Kidney epithelial cell (primary cell): ENCODE results near the gene KAT2A. TPM values are rescaled to one million over a fixed set of nuclear protein-coding genes. Genes with fewer than 3 reads are reported as not detected.

Experiments
- DNase-seq: peaks from one replicate; pipeline ENCODE4 v3.0.0-alpha.2; 2010; ENCODE audit warnings: low read depth
- H3K27me3 ChIP-seq: 2 replicates; pipeline ENCODE4 v1.6.0; 2011; ENCODE audit warnings: low read length; ENCODE audit not compliant: control insufficient read depth, insufficient read depth
- H3K36me3 ChIP-seq: 2 replicates; pipeline ENCODE4 v1.5.1; 2011; ENCODE audit warnings: low read length; ENCODE audit not compliant: control insufficient read depth, insufficient read depth
- H3K4me3 ChIP-seq: 2 replicates; pipeline ENCODE4 v1.5.1; 2011; ENCODE audit warnings: low read depth, mild to moderate bottlenecking, control low read depth, low read length
- total RNA-seq: library from RNA; depleted of rRNA; stranded (reverse); fragments of >200 nt; gene quantifications from 2 replicates; pipeline ENCODE4 v1.2.3, GENCODE V29; 2015
- TF ChIP-seq, protein P1 (sequence below): IDR thresholded peaks from 2 replicates; pipeline ENCODE4 v1.5.1; 2011; ENCODE audit warnings: mild to moderate bottlenecking, moderate library complexity, low read length, control low read depth, inconsistent platforms; ENCODE audit not compliant: insufficient read depth, poor library complexity, severe bottlenecking

Gene KAT2A
- total RNA-seq, 1 donor from 2014 or later: 22.2 TPM

DNA sequence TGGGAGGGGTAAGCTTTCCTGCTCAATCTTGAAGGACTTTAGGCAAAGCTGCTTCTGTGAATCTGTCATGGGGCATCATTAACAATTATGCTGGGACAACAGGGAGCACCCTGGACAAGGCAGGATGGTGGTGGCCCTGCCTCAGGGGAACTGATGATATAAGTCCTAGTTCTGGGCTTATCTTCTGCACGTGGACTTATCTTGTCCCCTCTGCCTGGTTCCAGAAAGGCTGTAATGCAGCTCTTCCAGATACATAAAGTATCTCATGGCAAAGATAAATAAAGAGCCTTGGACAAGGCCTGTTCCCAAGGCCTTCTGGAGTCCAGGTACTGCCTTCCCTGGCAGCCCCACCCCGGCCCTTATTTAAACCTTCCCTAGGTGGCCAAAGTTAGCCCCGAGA lies 16.9 kb downstream of the KAT2A start:
- Histone ChIP-seq H3K4me3 (no peak overlapping the region), H3K27me3 (no peaks in the 10 kb centered on the region), H3K36me3 (no peaks in the 10 kb centered on the region)
- TF ChIP-seq, protein P1, sequence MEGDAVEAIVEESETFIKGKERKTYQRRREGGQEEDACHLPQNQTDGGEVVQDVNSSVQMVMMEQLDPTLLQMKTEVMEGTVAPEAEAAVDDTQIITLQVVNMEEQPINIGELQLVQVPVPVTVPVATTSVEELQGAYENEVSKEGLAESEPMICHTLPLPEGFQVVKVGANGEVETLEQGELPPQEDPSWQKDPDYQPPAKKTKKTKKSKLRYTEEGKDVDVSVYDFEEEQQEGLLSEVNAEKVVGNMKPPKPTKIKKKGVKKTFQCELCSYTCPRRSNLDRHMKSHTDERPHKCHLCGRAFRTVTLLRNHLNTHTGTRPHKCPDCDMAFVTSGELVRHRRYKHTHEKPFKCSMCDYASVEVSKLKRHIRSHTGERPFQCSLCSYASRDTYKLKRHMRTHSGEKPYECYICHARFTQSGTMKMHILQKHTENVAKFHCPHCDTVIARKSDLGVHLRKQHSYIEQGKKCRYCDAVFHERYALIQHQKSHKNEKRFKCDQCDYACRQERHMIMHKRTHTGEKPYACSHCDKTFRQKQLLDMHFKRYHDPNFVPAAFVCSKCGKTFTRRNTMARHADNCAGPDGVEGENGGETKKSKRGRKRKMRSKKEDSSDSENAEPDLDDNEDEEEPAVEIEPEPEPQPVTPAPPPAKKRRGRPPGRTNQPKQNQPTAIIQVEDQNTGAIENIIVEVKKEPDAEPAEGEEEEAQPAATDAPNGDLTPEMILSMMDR: no peak
- DNase-seq: no peak

DNA sequence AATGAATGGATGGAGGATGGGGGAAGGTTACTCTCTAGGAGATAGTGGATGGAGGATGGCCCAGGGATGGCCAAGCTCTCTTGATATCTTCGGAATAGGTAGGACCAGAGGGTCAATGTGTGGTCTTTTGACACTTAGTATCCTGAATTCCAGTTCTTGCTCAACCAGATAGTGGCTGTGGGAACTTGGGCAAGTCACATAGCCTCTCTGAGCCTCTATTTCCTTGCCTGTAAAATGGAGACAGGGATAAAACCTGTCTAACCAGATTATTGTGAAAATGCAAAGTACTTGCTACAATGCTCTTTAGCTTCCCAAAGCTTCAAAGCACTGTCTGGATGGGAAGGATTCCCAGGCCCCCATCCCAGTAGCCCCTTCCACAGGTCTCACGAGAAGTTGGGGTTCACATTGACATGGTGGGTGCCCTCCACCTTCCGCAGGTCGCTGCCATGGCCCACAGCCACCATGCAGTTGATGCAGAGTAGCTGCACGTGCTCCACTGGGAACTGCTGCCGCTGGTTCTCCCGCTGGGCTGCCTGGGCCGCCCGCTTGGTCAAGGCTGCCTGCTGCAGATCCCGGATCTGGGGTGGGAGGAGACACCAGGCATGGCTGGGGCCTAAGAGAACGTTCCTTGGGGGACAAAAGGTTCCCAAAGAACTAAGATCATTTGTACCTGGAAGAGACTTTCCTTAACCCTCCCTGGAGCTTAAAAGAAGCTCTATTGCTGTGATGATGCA lies 17.8 kb downstream of the KAT2A start:
- H3K4me3 ChIP-seq: no peak overlapping the region
- TF ChIP-seq, protein P1: no peak
- H3K27me3 ChIP-seq: peaks cover 3% of the 10 kb centered on the region
- no peaks in the 10 kb centered on the region for H3K36me3 ChIP-seq
- DNase-seq: no peak

DNA sequence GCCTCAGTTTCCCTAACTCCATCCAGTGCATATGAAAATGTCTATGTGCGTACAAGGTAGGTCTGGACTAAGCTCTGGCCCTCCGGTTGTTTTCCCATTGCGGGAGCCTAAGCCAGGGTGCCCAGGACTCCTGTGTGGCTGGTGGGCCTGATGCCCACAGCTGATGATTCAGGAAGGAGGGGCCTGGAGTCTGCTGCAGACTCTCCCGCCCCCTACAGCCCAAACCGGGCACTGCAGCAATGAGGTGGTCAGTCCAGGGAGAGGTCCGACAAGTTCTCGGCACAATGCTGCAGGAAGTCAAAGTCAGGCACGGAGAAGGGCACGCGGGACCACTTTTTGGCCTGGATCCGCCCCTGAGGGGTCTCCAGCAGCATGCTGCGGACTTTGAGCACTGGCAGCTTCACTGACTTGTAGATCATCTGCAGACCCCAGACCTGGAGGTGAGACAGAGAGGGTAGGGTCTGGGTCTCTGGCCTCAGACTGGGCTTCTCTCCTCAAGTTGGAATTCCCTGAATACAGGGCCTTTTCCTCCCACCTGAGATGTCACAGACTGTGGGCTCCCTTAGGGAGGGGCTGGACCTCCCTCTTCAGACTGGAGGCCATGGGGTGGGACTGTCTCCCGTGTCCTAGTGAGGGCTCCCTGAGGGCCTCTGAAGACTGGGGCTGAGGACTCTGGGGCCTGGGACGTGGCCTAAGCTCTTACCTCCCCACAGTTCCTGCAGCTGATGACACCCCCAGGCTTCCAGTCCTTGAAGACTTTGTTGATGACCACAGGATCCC lies 19.5 kb downstream of the KAT2A start:
- TF ChIP-seq, protein P1: peak; percentile 96
- peaks cover 18% of the 10 kb centered on the region for H3K27me3 ChIP-seq
- H3K4me3 ChIP-seq: no peak overlapping the region
- no peaks in the 10 kb centered on the region for H3K36me3 ChIP-seq
- no peak for DNase-seq

DNA sequence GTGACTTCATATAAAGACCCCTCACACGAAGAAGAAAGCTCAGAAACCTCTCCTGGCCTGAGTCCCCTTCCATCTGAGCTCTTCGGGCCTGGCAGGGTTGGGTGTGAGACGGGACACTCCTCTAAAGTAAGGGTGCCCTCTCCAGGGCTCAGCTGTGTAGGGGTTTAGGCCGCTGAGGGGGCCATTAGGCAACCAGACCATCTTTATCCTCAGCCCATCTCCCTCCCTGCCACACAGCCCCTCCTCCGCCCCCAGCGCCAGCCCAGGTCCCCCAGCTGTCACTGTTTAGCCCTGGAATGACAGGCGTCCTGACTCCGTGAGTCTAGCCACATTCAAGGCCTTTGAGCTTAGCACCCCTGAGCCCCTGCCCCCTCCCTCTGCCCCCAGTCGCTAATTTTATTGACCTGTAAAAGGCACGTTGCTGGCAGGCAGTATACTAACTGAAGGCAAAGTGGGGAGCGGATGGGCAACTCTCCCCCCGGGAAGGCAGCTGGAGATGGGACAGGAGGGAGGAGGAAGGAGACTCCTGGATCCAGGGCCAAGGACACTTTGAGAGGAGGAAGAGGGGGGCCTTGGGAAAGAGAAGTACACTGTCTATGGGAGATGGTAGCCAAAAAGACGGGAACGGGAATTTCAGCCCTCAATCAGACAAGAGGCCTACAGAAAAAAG lies 22.3 kb downstream of the KAT2A start:
- TF ChIP-seq, protein P1: no peak
- H3K36me3 ChIP-seq: no peaks in the 10 kb centered on the region
- no peak overlapping the region for H3K4me3 ChIP-seq
- no peak for DNase-seq
- H3K27me3 ChIP-seq: peaks cover 23% of the 10 kb centered on the region

DNA sequence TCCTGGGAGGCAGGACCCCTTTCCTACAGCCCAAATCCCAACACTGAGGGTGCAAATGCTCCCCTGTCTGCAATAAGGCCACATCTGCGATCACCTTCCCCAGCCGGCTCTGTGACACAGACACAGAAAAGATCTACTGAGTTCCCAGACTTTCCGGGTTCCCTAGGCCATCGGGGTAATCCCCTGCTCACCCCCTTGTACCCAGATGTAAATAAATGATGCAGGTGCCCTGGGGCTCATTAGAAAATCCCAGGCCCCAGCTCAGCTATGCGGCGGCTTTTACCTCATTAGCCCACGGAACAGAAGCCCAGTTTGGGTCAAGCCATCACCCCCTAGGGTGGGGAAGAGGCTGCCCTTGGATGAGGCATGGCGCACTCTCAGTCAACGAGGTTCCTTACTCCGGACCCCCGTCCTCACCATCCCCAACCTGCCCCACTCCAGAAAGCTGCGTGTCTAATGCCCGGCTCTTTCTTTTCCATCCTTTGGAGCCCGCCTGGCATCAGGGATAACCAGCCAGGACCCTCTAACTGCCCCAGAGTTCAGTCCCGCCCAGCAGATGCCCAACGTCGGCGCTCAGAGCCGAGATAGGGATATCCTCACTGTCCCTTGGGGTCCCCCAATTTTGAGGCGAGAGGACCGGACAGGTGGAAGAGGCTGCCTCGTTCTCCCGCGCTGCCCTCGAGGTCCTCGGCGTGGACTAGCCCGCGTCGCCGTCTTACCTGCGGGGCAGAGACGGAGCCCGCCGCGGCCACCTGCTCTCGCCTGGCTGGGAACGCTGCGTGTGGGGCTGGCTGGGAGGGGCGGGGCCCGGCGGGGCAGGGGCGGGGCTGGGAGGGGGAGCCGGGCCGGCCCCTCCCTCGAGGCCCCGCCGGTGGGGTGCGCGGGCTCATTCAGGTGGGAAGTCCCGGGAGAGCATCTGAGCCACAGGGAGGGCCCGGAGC lies 23.2 kb downstream of the KAT2A start, which contains the start of gene ZNF385C:
TSS of gene ZNF385C (minus strand) at position 783 of the 941 bp plus-strand sequence. CDS start 35,417 bp downstream, outside the sequence.
- Histone ChIP-seq H3K27me3 (peaks cover 23% of the 10 kb centered on the region), H3K36me3 (no peaks in the 10 kb centered on the region), H3K4me3 (no peak within 1 kb of the TSS)
- no peak for DNase-seq
- TF ChIP-seq, protein P1: no peak
